Lower lobe of right lung (tissue), 2 donors: ENCODE results near the gene ZDHHC24. TPM values are rescaled to one million over a fixed set of nuclear protein-coding genes. Genes with fewer than 3 reads are reported as not detected.

Experiments
- ATAC-seq, 2 donors: fragments of 200-7000 bp; cut with Tn5 transposase; one replicate each; pipeline ENCODE4 v1.9.1; 2020 to 2022; ENCODE audit warnings: mild to moderate bottlenecking in 2 of 2, moderate library complexity in 2 of 2
- DNase-seq: peaks from one replicate; pipeline ENCODE4 v3.0.0-alpha.2; 2020
- H3K27ac ChIP-seq: fragments of 200-600 bp; one replicate; pipeline ENCODE4 v1.8.0; 2022
- H3K27me3 ChIP-seq: fragments of 200-600 bp; one replicate; pipeline ENCODE4 v1.8.0; 2022; ENCODE audit warnings: low read depth
- H3K36me3 ChIP-seq: fragments of 200-600 bp; one replicate; pipeline ENCODE4 v1.8.0; 2022; ENCODE audit warnings: mild to moderate bottlenecking
- H3K4me1 ChIP-seq: fragments of 200-600 bp; one replicate; pipeline ENCODE4 v1.8.0; 2022
- H3K4me3 ChIP-seq: fragments of 200-600 bp; one replicate; pipeline ENCODE4 v1.8.0; 2022; ENCODE audit warnings: mild to moderate bottlenecking
- H3K9me3 ChIP-seq: fragments of 200-600 bp; one replicate; pipeline ENCODE4 v1.8.0; 2022
- intact Hi-C: fragments of 100-400 bp; cut with DNase I; formaldehyde crosslinking; loops from one replicate; pipeline ENCODE4 v1.11.0; 2022
- total RNA-seq: library from RNA; stranded (reverse); fragmentation: NEBNext Ultra II Directional; extraction: Animal tissue kit (Norgen Biotek cat#: 25700); gene quantifications from one replicate; pipeline ENCODE4 v1.2.1, GENCODE V29; 2021
- TF ChIP-seq, protein P1 (sequence below): fragments of 200-600 bp; IDR thresholded peaks from one replicate; pipeline ENCODE4 v1.8.0; 2022; ENCODE audit warnings: antibody characterized with exemption, mild to moderate bottlenecking
- donor health status: DM: no; HTN: yes; CAD: no; lungs with severe emphysema.

The ZDHHC24 gene
- total RNA-seq, 1 donor from 2014 or later = 14.9 TPM

DNA sequence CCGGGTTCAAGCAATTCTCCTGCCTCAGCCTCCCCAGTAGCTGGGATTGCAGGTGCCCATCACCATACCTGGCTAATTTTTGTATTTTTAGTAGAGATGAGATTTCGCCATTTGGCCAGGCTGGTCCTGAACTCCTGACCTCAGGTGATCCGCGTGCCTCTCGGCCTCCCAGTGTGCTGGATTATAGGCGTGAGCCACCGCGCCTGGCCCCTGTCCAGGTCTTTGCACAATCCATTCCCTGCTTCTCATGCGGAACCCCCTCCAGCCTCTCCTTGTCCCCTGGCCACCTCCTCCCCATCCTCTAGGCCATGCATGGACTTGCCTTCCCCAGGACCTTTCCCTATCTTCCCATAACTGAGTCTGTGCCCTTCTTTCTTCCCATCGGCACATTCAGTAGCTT, 56.9 kb downstream of the ZDHHC24 start:
- ATAC-seq (no peak), DNase-seq (no peak)
- H3K4me3 ChIP-seq = no peak overlapping the region
- peaks cover 87% of the 10 kb centered on the region for H3K36me3 ChIP-seq
- H3K27me3 ChIP-seq = no peaks in the 10 kb centered on the region
- H3K4me1 ChIP-seq = no peaks in the 10 kb centered on the region
- intact Hi-C loops = no loop called here
- no peaks in the 10 kb centered on the region for H3K9me3 ChIP-seq
- H3K27ac ChIP-seq = no peak overlapping the region
- TF ChIP-seq, protein P1, sequence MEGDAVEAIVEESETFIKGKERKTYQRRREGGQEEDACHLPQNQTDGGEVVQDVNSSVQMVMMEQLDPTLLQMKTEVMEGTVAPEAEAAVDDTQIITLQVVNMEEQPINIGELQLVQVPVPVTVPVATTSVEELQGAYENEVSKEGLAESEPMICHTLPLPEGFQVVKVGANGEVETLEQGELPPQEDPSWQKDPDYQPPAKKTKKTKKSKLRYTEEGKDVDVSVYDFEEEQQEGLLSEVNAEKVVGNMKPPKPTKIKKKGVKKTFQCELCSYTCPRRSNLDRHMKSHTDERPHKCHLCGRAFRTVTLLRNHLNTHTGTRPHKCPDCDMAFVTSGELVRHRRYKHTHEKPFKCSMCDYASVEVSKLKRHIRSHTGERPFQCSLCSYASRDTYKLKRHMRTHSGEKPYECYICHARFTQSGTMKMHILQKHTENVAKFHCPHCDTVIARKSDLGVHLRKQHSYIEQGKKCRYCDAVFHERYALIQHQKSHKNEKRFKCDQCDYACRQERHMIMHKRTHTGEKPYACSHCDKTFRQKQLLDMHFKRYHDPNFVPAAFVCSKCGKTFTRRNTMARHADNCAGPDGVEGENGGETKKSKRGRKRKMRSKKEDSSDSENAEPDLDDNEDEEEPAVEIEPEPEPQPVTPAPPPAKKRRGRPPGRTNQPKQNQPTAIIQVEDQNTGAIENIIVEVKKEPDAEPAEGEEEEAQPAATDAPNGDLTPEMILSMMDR = no peak

DNA sequence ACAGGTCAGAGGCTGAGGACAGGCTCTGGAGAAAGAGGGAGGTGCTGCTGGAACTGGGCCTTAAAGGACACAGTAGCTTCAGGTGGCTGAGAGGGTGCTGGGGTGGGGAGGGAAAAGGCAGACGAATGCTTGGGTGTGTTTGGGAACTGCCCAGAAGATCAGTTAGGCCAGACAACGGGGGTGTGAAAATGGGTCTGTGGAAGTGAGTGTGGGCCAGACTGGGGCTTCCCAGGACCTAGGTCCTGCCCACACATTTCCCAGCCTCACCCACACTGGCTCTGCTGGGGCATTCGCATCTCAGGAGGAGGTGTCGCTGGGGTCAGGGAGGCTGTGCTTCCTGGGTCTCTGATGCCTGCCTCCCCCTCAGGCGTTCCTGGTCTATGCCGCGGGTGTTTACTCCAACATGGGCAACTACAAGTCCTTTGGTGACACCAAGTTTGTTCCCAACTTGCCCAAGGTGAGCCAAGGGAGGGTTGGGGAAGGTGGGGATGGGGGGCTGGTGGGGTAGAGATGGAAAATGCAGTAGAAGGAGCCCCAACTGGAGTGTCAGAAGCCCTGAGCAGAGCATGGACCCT, 61.0 kb downstream of the ZDHHC24 start:
- no peak overlapping the region for H3K4me3 ChIP-seq
- no peak for DNase-seq
- ATAC-seq = no peak
- intact Hi-C loops = no loop called here
- no peaks in the 10 kb centered on the region for H3K27me3 ChIP-seq
- peaks cover 8% of the 10 kb centered on the region for H3K4me1 ChIP-seq
- H3K36me3 ChIP-seq = peaks cover 66% of the 10 kb centered on the region
- H3K27ac ChIP-seq = no peak overlapping the region
- no peaks in the 10 kb centered on the region for H3K9me3 ChIP-seq
- TF ChIP-seq, protein P1 = no peak

DNA sequence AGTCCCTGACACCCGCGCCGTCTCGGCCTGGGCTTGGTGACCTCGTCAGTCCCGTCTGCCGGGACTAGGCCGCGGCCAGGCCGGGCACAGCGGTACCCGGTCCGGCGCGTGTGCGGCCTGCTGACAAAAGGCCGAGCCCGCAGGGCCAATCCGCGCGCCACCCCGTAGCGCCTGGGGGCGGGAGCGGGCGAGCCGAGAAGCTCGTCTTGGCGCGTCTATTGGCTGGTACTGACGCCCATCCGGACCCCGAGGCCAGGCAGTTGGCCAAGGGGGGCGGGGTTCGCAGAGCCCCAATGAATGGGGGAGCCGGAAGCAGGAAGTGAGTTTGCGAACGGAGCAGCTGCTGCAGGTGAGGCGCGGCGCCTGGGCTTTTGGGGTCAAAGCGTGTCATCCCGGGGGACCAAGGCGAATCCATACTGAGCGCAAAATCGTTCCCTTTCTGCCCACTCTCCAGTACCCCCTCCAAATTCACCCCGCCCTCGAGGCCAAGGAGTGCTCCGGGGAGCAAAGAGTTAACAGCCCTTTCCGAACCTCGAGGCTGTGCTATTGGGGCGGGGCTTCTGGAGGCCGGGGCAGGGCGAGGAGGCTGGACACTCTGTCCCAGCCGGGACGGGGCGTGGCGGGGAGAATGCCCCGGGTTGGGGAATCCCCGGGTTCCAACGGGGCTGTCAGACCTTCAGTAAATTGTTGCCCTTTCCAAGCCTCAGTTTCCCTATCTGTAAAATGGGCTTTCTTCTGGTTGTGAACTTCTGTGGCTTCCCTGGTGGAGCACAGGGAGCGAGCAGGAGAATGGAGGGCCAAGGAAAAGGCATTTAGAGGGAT, 65.5 kb downstream of the ZDHHC24 start, which contains the start of gene DPP3:
TSS of gene DPP3 (plus strand) at position 318 of the 822 bp plus-strand sequence. CDS start 1,767 bp downstream, outside the sequence.
- H3K4me1 ChIP-seq = peaks cover 17% of the 10 kb centered on the region
- H3K36me3 ChIP-seq = peaks cover 32% of the 10 kb centered on the region
- intact Hi-C loops = no loop called here
- peak; percentile 97 to 98 for ATAC-seq
- H3K4me3 ChIP-seq = peak within 1 kb of the TSS; percentile 75
- H3K27me3 ChIP-seq = no peaks in the 10 kb centered on the region
- TF ChIP-seq, protein P1 = no peak
- H3K27ac ChIP-seq = peak within 1 kb of the TSS; percentile 92
- peak; percentile 98 for DNase-seq
- H3K9me3 ChIP-seq = no peaks in the 10 kb centered on the region

DNA sequence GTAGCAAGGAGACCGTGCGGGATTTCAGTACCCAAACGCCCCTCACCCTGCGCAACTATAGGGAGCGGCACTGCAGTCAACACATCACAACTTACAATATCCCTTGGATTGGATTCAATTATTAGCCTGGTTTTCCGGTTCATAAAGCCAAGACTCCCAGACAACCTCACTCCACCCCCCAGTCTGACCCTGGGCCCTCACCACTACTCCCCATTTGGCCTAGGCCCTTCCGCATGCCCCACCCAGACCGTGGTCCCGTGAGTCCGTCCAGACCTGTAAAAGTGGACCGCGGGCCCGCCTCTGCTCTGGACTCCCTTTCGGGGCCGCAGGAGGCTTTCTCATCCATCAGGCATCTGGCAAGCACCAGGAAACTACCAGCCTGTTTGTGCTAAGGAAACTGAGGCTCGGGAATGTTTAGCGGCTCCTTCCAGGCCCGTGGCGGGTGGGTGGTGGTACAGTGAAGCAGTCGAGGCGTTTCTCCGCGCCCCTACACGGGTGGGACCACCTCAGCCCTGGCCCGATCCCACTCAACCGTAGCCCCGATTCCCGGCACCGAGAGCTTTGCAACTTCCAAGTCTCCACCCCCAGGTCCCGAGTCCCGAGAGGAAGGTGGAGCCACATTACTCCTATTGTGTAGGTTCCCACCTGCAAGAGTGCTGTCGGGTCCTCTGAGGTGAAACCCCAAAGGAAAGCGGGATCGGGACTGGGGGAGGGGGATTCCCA, 66.3 kb downstream of the ZDHHC24 start:
- peak; percentile 70 for DNase-seq
- Histone ChIP-seq H3K4me3 (peak overlapping the region; percentile 75), H3K27me3 (no peaks in the 10 kb centered on the region), H3K4me1 (peaks cover 17% of the 10 kb centered on the region), H3K9me3 (no peaks in the 10 kb centered on the region), H3K36me3 (peaks cover 34% of the 10 kb centered on the region), H3K27ac (peak overlapping the region; percentile 92)
- TF ChIP-seq, protein P1 = no peak
- intact Hi-C loops = no loop called here
- peak; percentile 55 to 76 for ATAC-seq

DNA sequence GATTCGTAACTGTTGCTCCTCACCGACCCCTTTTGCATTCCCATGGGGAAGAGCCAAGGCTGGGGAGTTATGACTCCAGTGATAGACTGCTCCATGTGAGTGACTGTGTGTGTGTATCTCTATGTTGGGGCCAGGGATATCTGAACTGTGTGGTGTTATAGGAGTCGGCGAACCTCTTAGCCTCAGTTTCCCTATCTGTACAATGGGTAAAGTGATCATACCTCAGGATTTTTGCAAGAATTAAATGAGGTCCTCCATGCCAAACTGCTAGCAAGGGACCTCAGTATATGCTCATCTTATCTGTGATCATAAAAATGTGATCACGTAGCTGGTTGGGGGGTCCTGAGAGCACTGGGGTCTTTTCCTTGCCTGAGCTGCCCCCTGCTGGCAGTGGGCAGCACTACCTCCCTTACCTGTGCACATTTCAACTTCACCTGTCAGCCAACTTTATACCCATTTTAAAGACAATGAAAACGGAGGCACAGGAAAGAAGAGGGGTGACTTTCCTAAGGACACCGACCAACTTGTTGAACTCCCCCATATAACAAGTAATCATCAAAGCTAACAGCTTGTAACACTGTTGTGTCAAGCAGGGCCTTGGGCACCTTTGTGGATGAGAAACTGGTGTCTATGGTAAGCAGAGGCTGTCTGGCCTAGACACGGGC, 67.0 kb downstream of the ZDHHC24 start:
- no peak for DNase-seq
- intact Hi-C loops = no loop called here
- TF ChIP-seq, protein P1 = peak; percentile 69
- peaks cover 17% of the 10 kb centered on the region for H3K4me1 ChIP-seq
- peaks cover 37% of the 10 kb centered on the region for H3K36me3 ChIP-seq
- H3K9me3 ChIP-seq = no peaks in the 10 kb centered on the region
- peak overlapping the region; percentile 75 for H3K4me3 ChIP-seq
- H3K27ac ChIP-seq = peak overlapping the region; percentile 92
- ATAC-seq = no peak
- H3K27me3 ChIP-seq = no peaks in the 10 kb centered on the region
